NCI-H1105 (cell line): ENCODE data around the gene SORCS3.

Source experiments
- DNase-seq: peaks from one replicate; lab custom pipeline; 2025; lab: John Stamatoyannopoulos, UW

The SORCS3 gene

GRCh38 chr10:104844073-104844472 lies 203.0 kb downstream of the SORCS3 start:
- DNase-seq = no peak

GRCh38 chr10:104850023-104850422 lies 208.9 kb downstream of the SORCS3 start:
- DNase-seq = no peak

- DNase-seq = no peak
These were observed 227.0 kb downstream of the SORCS3 start for GRCh38 chr10:104867966-104868598.

DNA sequence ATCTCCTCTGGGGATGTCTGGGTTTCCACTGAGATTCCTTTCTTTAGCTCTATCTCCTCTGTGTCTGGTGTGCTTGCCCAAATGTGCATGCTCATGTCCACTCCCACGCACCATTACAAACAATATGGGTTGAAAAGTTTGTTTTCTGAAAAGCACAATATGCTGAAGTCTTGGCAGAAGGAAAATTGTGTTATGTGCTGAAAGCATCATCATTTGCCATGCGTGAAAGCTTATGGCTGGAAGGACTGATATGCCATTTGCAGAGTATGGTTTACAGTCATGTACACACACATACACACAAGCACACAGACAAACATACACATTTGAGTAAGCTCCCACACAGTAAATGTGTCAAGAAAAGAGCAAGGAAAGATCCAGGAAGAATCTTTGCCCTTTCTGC lies 231.6 kb downstream of the SORCS3 start:
- DNase-seq = no peak

DNA sequence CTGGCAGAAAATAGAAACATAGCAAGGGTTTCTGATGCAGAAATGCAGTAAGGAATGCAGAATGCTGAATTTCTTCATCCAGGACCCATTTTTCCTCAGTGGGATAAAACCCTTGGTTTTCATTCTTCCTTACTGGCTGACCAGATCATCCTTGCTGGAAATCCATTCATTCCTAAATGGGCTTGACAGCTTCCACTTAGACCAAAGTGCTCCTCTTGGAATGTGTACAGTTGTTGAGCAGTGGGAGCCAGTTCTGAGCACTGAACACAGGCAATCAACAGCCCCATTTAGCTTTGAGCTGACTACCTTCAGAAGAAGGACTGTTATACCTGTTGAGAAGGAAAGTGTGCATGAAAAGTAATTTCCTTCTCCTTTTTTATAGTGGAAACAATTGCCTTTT lies 232.1 kb downstream of the SORCS3 start:
- DNase-seq = no peak

DNA sequence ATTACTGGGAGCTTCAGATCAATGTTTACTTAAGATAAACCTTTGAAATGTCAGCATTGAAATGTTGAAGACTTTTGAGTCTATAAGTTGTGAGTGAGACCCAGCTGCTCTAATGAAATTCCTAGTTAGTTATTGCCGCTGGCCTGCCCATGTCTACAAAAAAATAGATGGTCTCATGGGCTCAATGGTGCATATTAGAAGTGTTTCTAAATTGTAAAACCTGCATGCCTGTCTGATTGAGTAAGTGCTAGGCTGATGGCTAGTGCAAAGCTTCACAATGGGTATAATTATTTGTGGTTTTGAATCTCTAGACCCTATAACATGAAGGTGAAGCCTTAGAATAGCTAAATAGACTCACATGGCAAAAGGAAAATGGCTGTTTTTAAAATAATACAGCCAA lies 234.5 kb downstream of the SORCS3 start:
- no peak for DNase-seq

DNA sequence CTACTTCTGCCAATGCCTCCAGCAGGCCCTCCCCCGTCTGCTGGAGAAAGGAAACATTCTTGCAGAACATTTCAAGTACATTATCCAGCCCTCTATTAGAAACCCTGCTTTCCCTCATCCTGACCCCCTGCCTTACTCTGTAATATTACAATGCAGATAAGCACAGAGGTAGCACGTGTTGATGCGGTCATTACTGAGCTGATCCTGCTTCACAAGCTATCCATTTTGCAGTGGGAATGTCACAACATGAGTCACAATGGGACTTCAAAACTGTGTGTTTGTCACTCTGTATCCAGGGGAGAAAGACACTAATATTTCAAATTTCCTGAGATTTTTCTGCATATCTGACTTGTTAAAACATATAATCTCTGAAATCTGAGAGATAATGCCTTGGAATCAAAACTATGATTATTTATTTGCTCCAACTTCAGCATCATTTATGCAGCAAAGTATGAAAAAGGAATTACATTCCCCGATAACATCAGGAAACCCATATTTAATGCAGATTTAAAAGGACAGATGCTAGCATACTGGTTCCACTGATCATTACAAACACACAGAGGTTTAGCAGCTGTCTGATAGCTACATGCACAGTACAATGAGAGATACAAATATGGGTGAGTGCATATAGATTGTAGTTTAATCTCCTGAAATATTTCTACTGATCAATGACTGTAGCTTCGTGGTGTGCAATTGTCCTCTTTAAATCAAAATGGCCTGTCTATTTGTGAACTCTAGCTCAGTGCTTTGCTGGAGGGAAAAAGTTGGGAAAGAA lies 239.7 kb downstream of the SORCS3 start:
- DNase-seq = no peak

GRCh38 chr10:104881740-104882139 lies 240.7 kb downstream of the SORCS3 start:
- DNase-seq = no peak

DNA sequence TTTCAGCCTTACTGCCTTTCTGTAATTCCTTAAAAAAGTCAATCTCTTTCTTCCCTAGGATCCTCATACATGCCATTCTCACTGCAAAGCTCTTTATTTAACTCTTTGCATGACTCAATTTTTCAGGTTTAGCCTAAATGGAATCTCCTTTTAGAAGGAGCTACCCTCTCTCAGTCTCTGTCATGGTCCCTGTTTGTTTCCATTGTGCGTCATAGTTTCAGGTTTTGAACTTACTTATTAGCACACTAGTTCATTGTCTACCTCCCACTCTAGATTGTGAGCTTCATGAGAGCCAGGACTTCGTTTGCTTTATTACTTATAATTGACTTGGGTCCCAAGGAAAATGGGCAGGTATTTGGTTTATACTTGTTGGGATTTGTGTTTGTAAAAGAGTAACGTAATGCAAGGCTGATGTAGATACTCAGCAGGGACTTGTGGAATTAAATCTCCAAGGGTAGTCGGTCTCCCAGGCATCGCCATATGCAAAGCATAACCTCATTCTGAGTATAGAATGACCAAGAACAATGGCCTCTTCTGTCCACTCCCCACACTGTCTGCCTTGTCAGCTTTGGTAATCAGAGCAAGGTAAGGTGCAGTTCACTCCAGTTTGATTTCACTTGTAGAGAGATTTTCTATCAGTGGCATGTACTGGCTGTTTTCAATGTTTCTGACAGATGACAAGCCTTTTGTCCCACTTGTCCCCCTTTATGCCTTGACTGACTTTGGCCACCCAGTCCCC lies 252.0 kb downstream of the SORCS3 start:
- DNase-seq = no peak

DNA sequence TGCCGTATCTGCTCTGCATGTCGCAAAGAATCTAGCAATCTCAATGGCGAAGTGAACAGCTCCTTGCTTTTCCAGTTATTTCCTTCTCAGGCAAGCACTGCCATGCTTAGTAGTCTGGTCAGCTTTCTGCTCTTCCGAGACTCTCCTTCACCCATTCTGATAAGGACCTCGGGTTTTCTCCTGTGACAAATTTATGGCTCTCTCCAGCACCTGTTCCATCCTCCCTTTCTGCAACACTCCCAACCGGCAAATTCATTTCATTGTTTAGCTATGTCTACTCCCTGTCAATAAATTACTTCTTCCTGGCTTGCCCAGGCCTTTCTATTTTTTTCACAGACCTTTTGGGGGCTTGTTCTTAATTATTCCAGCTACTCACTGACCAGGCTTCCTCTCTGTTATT lies 252.6 kb downstream of the SORCS3 start:
- DNase-seq = no peak

GRCh38 chr10:104894681-104895080 lies 253.6 kb downstream of the SORCS3 start:
- DNase-seq = no peak

GRCh38 chr10:104895541-104895940 lies 254.5 kb downstream of the SORCS3 start:
- no peak for DNase-seq

- no peak for DNase-seq
These were observed 254.9 kb downstream of the SORCS3 start for GRCh38 chr10:104895981-104896380.

GRCh38 chr10:104897696-104898095 lies 256.6 kb downstream of the SORCS3 start:
- DNase-seq = no peak

GRCh38 chr10:104899779-104900178 lies 258.7 kb downstream of the SORCS3 start:
- DNase-seq = no peak

- no peak for DNase-seq
These were observed 262.3 kb downstream of the SORCS3 start for GRCh38 chr10:104903433-104903832.

GRCh38 chr10:104904753-104905323 lies 263.7 kb downstream of the SORCS3 start:
- no peak for DNase-seq

GRCh38 chr10:104906112-104906511 lies 265.0 kb downstream of the SORCS3 start:
- no peak for DNase-seq

DNA sequence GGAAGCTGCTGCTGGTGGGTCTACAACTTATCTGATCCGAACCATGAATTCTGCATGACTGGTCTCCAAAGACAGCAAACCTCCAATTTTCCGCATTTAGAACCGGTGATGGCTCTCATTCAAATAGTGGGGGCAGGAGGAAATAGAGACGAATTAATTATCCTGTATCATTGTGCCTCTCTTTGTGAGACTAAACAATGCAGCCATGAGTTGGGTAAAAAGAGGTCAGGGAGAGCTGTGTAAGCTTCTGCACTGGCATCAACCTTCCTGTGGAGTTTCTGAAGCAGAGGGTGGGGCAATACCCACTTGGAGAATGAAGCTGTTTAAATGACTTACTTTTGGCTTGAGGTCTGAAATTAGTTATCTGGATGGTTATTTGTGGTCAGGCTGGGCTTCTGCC lies 266.4 kb downstream of the SORCS3 start:
- DNase-seq = no peak

DNA sequence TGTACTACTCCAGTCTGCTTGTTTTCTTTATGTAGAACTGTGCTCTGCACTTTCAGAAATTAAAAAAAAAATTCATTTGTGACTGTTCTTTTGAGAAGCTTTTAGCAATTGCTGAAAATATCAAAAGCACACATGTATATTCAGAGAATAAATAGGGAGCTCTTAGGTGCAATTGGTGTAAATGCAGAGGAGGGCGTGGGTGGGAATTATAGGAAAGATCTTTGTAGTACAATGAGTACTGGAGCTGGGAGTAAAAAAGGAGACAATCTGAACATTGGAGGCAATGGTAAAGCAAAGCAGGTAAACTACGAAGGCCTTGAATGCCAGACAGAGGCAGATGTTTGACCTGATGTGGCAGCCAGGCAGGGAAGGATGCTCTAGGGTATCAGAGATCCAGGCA lies 267.5 kb downstream of the SORCS3 start:
- no peak for DNase-seq

DNA sequence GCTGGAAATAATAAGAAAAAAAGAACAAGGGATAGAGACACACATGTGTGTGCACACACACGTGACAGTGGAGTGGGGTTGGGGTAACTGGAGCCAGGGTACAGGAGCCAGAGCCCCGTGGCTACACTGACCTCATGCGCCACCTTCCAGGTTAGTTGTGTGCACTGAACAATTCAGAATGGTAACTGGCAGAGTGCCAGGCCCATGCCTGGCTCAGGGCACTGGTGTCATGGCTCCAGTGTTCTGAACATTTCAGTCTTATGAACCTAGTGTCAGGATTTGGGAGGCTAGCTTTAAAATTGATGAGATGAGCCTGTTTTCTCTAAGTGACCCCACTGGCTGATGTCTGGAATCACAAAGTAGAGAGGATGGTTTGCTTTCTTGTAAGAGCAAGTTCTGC lies 269.6 kb downstream of the SORCS3 start:
- DNase-seq = no peak

GRCh38 chr10:104913390-104913789 lies 272.3 kb downstream of the SORCS3 start:
- no peak for DNase-seq

DNA sequence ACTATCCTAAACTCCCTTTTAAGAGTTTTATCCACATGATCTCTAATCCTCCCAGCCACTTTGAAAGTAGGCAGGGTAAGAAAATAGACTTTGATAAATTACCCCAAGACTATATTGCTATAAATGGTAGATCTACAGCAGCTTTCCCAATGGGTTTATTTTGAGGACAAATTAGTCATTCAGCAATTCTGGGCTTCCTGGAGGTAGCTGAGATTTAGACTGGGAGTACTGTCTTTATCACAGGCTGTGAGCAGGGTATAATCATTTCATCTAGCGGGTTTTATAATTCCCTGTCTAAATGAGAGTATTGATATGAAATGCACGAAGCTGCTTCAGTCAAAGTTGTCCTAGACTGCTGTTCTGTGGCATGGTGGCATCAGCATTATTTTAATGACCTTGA lies 279.4 kb downstream of the SORCS3 start:
- DNase-seq = no peak
